ENCODE measurements around the gene WDFY3.

DNA sequence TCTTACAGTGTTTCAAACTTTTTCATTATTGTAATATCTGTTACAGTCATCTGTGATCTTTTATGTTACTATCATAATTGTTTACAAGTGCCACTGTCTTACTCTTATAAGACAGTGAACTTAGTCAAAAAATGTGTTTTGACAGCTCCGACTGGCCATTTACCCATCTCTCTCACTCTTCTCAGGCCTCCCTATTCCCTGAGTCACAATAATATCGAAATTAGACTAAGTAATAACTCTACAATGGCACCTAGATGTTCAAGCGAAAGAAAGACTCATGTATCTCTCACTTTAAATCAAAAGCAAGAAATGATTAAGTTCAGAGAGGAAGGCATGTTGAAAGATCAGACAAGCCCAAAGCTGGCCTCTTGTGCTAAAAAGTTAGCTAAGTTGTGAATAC lies 199.3 kb downstream of the WDFY3 start:
- no peak for TF ChIP-seq EZH2 (IDR thresholded peaks at IDR 0.05; ENCODE audit: low read depth, unreplicated experiment)
- TF ChIP-seq POLR2AphosphoS5 (IDR thresholded peaks at IDR 0.05; ENCODE audit: low read depth) = no peak
- no peak for TF ChIP-seq CTCF (conservative IDR thresholded peaks at IDR 0.05; ENCODE audit: low read depth in 2 of 2)
- TF ChIP-seq ZNF331 (CRISPR knock-in tag; IDR thresholded peaks at IDR 0.05; ENCODE audit: low read depth) = no peak
- TF ChIP-seq, protein P1, sequence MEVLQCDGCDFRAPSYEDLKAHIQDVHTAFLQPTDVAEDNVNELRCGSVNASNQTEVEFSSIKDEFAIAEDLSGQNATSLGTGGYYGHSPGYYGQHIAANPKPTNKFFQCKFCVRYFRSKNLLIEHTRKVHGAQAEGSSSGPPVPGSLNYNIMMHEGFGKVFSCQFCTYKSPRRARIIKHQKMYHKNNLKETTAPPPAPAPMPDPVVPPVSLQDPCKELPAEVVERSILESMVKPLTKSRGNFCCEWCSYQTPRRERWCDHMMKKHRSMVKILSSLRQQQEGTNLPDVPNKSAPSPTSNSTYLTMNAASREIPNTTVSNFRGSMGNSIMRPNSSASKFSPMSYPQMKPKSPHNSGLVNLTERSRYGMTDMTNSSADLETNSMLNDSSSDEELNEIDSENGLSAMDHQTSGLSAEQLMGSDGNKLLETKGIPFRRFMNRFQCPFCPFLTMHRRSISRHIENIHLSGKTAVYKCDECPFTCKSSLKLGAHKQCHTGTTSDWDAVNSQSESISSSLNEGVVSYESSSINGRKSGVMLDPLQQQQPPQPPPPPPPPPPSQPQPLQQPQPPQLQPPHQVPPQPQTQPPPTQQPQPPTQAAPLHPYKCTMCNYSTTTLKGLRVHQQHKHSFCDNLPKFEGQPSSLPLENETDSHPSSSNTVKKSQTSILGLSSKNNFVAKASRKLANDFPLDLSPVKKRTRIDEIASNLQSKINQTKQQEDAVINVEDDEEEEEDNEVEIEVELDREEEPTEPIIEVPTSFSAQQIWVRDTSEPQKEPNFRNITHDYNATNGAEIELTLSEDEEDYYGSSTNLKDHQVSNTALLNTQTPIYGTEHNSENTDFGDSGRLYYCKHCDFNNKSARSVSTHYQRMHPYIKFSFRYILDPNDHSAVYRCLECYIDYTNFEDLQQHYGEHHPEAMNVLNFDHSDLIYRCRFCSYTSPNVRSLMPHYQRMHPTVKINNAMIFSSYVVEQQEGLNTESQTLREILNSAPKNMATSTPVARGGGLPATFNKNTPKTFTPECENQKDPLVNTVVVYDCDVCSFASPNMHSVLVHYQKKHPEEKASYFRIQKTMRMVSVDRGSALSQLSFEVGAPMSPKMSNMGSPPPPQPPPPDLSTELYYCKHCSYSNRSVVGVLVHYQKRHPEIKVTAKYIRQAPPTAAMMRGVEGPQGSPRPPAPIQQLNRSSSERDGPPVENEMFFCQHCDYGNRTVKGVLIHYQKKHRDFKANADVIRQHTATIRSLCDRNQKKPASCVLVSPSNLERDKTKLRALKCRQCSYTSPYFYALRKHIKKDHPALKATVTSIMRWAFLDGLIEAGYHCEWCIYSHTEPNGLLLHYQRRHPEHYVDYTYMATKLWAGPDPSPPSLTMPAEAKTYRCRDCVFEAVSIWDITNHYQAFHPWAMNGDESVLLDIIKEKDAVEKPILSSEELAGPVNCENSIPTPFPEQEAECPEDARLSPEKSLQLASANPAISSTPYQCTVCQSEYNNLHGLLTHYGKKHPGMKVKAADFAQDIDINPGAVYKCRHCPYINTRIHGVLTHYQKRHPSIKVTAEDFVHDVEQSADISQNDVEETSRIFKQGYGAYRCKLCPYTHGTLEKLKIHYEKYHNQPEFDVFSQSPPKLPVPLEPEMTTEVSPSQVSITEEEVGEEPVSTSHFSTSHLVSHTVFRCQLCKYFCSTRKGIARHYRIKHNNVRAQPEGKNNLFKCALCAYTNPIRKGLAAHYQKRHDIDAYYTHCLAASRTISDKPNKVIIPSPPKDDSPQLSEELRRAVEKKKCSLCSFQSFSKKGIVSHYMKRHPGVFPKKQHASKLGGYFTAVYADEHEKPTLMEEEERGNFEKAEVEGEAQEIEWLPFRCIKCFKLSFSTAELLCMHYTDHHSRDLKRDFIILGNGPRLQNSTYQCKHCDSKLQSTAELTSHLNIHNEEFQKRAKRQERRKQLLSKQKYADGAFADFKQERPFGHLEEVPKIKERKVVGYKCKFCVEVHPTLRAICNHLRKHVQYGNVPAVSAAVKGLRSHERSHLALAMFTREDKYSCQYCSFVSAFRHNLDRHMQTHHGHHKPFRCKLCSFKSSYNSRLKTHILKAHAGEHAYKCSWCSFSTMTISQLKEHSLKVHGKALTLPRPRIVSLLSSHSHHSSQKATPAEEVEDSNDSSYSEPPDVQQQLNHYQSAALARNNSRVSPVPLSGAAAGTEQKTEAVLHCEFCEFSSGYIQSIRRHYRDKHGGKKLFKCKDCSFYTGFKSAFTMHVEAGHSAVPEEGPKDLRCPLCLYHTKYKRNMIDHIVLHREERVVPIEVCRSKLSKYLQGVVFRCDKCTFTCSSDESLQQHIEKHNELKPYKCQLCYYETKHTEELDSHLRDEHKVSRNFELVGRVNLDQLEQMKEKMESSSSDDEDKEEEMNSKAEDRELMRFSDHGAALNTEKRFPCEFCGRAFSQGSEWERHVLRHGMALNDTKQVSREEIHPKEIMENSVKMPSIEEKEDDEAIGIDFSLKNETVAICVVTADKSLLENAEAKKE (CRISPR knock-in tag; IDR thresholded peaks at IDR 0.05) = no peak
